BJ (cell line): Measurements from ENCODE around the gene SMYD3. TPM values are rescaled to one million over a fixed set of nuclear protein-coding genes. Genes with fewer than 3 reads are reported as not detected.
A peak's percentile ranks its signal among the peaks of the same experiment; 100 is the strongest.

Source experiments
- CTCF ChIA-PET: fragments of 350-600 bp; formaldehyde crosslinking; extraction: SDS; loops from one replicate; lab custom pipeline; 2021; ENCODE audit warnings: antibody characterized with exemption, inconsistent platforms; lab: Yijun Ruan, JAX
- POLR2A ChIA-PET: fragments of 300-600 bp; sonication (Branson Sonifier 250); formaldehyde crosslinking; extraction: SDS; loops from one replicate; lab custom pipeline; 2021; ENCODE audit warnings: antibody characterized with exemption; lab: Charles Lee
- DNase-seq: peaks from one replicate; pipeline ENCODE4 v3.0.0-alpha.2; 2011; ENCODE audit warnings: low read depth
- H3K27me3 ChIP-seq: 2 replicates; pipeline ENCODE4 v1.6.0; 2011; ENCODE audit warnings: low read length; ENCODE audit not compliant: control insufficient read depth, insufficient read depth
- H3K36me3 ChIP-seq: 2 replicates; pipeline ENCODE4 v1.5.1; 2011; ENCODE audit warnings: low read length; ENCODE audit not compliant: control insufficient read depth, insufficient read depth
- H3K4me3 ChIP-seq: 2 replicates; pipeline ENCODE4 v1.5.1; 2011; ENCODE audit warnings: low read depth, mild to moderate bottlenecking, control low read depth, low read length
- polyA plus RNA-seq: library from polyadenylated mRNA; depleted of rRNA; stranded (reverse); fragments of >200 nt; gene quantifications from 2 replicates; pipeline ENCODE4 v1.2.3, GENCODE V29; 2011
- TF ChIP-seq, protein P1 (sequence below): IDR thresholded peaks from 2 replicates; pipeline ENCODE4 v1.5.1; 2011; ENCODE audit warnings: low read depth, mild to moderate bottlenecking, control low read depth, inconsistent platforms, low read length, moderate library complexity; ENCODE audit not compliant: insufficient read depth

The SMYD3 gene
- polyA plus RNA-seq, 1 experiment = 26.1 TPM

DNA sequence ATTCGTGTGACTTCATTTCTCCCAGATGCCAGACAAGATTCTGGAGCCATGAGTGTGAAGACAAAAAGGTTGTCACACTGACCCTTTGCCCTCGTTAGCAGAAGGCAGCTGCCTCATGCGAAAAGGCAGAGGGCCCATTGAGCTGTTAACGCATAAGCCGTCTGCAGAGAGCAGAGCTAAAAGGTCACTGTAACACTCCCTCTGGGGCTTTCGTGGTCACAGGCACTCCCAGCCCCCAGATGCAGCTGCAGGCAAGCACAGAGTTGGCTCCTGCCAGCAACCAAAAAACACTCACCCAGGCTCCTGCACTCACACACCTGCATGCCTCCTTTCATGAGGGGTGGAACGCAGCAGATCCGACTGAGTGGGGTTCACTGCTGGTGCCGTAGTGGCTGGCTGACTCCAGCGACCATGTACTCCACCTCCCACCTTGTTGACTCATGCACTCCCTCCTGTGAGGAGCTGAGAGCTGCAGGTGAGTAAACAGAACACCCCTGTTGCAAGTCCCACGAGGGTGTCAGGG is 287.5 kb downstream of the SMYD3 start:
- TF ChIP-seq, protein P1, sequence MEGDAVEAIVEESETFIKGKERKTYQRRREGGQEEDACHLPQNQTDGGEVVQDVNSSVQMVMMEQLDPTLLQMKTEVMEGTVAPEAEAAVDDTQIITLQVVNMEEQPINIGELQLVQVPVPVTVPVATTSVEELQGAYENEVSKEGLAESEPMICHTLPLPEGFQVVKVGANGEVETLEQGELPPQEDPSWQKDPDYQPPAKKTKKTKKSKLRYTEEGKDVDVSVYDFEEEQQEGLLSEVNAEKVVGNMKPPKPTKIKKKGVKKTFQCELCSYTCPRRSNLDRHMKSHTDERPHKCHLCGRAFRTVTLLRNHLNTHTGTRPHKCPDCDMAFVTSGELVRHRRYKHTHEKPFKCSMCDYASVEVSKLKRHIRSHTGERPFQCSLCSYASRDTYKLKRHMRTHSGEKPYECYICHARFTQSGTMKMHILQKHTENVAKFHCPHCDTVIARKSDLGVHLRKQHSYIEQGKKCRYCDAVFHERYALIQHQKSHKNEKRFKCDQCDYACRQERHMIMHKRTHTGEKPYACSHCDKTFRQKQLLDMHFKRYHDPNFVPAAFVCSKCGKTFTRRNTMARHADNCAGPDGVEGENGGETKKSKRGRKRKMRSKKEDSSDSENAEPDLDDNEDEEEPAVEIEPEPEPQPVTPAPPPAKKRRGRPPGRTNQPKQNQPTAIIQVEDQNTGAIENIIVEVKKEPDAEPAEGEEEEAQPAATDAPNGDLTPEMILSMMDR = no peak
- POLR2A ChIA-PET = no interaction called here
- CTCF ChIA-PET = no interaction called here
- no peak overlapping the region for H3K4me3 ChIP-seq
- DNase-seq = no peak
- H3K36me3 ChIP-seq = no peaks in the 10 kb centered on the region
- H3K27me3 ChIP-seq = no peaks in the 10 kb centered on the region

DNA sequence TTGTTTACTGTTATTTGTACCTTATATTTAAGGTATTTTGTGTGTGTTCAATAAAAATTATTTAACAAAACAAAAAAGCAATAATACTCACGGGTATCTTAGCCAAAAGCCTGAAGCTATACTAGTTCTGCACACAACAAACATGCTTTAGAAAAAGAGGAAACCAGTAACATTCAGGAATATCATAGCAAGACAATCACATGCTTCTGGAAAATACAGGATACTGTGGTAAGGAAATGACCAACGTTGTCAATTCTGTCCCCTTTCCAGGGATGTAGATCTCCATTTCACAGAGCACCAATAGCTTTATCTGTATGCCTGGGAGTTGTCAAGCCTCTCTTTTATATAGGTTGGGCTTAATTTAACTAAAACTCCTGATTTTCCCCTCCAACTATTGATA is 288.4 kb downstream of the SMYD3 start:
- no peak for DNase-seq
- ChIA-PET POLR2A (no interaction called here), CTCF (no interaction called here)
- H3K36me3 ChIP-seq = no peaks in the 10 kb centered on the region
- TF ChIP-seq, protein P1 = no peak
- H3K4me3 ChIP-seq = no peak overlapping the region
- H3K27me3 ChIP-seq = no peaks in the 10 kb centered on the region

DNA sequence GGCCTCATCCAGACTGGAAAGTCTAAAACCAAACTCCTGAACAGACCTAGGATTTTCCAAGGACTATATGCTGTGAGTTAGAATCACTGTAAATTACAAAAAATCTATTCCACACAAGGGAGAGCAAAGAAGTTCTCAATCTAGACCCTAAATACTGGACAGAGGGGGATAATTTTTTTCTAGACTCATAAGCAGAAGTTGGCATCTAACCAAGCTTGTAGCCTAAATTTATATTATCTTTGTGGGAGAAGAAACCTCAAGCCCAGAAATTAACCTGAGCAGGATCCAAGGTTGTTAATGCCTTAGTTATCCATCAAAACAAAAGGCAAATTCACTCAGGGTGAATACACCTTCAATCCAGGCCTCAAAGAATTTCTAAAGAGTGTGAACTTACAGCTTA is 290.2 kb downstream of the SMYD3 start:
- no peak for DNase-seq
- CTCF ChIA-PET = interaction anchor here (1.0 kb wide), 1 partner anchor 10 kb away, joined by 3 read pairs; no protein-coding TSS in a partner anchor
- Histone ChIP-seq H3K36me3 (no peaks in the 10 kb centered on the region), H3K27me3 (no peaks in the 10 kb centered on the region), H3K4me3 (no peak overlapping the region)
- POLR2A ChIA-PET = no interaction called here
- TF ChIP-seq, protein P1 = no peak

DNA sequence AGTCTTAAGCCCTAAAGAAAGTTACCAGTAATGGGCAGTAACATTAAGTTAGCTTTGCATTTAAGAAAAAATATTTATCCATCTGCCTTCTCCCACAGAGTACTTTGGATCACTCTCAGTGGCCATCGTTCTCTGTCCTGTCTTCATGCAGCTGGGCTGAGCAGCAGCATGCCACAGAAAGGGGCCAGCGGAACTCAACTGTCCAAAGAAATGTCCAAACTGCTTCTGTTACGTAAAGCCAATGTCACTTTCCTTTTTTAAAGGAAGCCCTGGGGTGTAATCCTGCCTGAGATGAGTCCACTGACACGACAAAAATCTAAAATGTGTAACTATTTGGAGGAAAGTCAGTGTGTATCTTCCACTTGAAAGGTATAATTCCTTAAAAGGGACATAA is 291.6 kb downstream of the SMYD3 start:
- DNase-seq = no peak
- Histone ChIP-seq H3K27me3 (no peaks in the 10 kb centered on the region), H3K4me3 (no peak overlapping the region), H3K36me3 (no peaks in the 10 kb centered on the region)
- ChIA-PET CTCF (no interaction called here), POLR2A (no interaction called here)
- TF ChIP-seq, protein P1 = no peak

DNA sequence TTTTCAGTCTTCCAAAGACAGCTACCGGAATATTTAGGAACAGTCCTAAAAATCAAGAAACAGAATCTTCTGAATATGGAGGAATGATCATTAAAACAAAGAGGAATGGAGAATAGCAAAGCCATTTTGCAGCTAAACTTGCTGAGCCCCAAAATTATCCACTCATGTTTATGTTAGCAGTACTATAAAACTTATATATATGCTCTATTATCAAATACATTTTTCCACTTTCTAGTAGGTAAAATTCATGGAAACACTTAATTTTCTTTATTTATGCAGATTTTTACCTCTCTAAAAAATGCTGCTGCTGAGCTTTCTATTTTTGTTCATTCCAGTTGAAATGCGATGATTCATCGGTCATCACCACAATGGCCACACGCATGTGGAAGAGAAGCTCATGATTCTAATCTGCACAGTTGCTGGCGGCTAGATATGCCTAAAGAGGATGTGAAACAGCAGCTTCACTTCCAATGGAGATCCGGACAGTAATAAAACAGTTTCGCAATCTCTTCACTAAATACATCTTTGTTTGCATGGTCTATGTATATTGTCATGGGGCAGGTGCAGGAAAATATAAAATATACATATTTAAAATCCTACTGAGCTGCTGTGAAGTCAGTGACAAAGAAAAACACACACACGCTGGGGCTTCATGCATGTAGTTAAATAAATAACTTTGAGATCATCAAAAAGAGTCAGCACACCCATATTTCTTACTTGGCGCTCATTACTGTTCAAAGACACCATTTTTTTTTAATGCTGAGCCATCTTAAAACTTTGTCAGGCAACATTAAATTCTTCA is 292.2 kb downstream of the SMYD3 start:
- Histone ChIP-seq H3K36me3 (no peaks in the 10 kb centered on the region), H3K27me3 (no peaks in the 10 kb centered on the region), H3K4me3 (no peak overlapping the region)
- POLR2A ChIA-PET = interaction anchor here (0.6 kb wide), 3 partner anchors 22 to 81 kb away, joined by 5 to 6 read pairs (median 5); no protein-coding TSS in a partner anchor
- CTCF ChIA-PET = interaction anchor here (1.2 kb wide), 1 partner anchor 14 kb away, joined by 3 read pairs; no protein-coding TSS in a partner anchor
- TF ChIP-seq, protein P1 = no peak
- DNase-seq = peak; percentile 71
